Measurements from ENCODE around the gene EHMT2. TPM values are rescaled to one million over a fixed set of nuclear protein-coding genes. Genes with fewer than 3 reads are reported as not detected.

The EHMT2 gene
- total and polyA plus RNA-seq, 12 donors = 6.4 to 21.7 (median 14.2) TPM

DNA sequence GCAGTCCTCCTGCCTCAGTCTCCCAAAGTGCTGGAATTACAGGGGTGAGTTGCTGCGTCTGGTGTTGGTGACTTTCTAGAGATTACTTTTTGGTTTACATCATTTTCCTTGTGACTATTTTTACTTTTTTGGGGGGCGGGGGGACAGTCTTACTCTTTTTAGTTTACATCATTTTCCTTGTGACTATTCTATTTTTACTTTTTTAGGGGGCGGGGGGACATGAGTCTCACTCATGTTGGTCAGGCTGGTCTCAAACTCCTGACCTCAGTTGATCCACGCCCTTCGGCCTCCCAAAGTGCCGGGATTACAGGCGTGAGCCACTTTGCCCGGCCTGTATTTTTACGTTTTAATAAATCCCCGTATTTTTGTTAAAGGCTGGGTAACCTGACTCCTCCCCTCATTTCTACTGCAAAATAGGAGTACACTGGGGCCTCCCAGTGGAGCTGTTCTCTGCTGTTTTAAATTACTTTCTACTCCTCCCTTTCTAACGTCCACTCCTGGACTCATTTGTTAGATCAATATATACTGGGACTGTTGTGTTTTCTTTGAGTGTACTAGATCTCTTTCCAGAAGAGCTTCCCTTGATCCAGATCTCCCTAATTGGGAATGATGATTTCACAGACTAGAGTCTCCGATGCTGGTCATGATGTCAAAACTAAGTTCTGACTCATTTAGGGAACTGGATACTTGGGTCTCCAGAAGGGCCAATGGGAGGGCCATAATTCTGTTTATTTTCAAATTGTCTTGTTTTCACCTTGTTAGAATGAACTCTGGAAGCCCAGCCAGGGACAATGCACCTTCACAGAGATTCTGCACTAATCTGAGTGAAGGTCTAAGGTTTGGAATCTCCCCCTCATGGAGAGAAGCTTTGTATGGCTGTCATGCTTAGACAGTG lies 60.8 kb downstream of the EHMT2 start:
- Histone ChIP-seq H3K27ac (peak overlapping the region in 9 of 10 donors; percentile 5 to 98 (median 96)), H3K4me1 (peaks cover 23 to 64% (median 48%) of the 10 kb centered on the region in 9 donors), H3K27me3 (no peaks in the 10 kb centered on the region), H3K36me3 (peaks cover 0 to 58% (median 45%) of the 10 kb centered on the region in 9 donors), H3K9me3 (no peaks in the 10 kb centered on the region), H3K4me3 (peak overlapping the region; percentile 8 to 100 (median 90))
- intact Hi-C loops (cut with DNase I) = loop anchor here in 7 of 10 donors (5.0 to 10.0 kb wide), 6 partner anchors 59 to 292 kb away; partner anchors contain the start of genes VWA7 (in 3 of the 7), ATP6V1G2 (in 2 of the 7), DDX39B (in 2 of the 7) and NFKBIL1 (in 2 of the 7)
- ATAC-seq (no peak), DNase-seq (no peak)
- TF ChIP-seq, protein P1, sequence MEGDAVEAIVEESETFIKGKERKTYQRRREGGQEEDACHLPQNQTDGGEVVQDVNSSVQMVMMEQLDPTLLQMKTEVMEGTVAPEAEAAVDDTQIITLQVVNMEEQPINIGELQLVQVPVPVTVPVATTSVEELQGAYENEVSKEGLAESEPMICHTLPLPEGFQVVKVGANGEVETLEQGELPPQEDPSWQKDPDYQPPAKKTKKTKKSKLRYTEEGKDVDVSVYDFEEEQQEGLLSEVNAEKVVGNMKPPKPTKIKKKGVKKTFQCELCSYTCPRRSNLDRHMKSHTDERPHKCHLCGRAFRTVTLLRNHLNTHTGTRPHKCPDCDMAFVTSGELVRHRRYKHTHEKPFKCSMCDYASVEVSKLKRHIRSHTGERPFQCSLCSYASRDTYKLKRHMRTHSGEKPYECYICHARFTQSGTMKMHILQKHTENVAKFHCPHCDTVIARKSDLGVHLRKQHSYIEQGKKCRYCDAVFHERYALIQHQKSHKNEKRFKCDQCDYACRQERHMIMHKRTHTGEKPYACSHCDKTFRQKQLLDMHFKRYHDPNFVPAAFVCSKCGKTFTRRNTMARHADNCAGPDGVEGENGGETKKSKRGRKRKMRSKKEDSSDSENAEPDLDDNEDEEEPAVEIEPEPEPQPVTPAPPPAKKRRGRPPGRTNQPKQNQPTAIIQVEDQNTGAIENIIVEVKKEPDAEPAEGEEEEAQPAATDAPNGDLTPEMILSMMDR (IDR thresholded peaks at IDR 0.05) = no peak
- 17 to 32% methylated on average over 12 of the region's 12 CpGs for WGBS, 2 donors

DNA sequence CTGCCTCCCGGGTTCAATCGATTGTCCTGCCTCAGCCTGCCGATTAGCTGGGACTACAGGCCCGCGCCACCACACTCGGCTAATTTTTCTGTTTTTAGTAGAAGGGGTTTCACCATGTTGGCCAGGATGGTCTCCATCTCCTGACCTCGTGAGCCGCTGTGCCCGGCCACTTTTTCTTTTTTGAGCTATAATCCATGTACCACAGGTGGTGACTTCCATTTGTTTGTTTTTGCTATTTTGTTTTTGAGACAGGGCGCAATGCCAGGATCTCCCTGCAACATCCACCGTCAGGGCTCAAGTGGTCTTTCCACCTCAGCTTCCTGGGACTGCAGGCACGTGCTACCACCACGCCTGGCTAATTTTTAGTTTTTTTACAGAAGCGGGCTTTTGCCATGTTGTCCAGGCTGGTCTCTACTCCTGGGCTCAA lies 61.4 kb downstream of the EHMT2 start:
- ATAC-seq (no peak), DNase-seq (no peak)
- Histone ChIP-seq H3K9me3 (no peaks in the 10 kb centered on the region), H3K27me3 (no peaks in the 10 kb centered on the region), H3K4me1 (peaks cover 24 to 70% (median 54%) of the 10 kb centered on the region in 9 donors), H3K27ac (peak overlapping the region in 9 of 10 donors; percentile 5 to 98 (median 96)), H3K4me3 (peak overlapping the region; percentile 8 to 100 (median 90)), H3K36me3 (peaks cover 0 to 51% (median 43%) of the 10 kb centered on the region in 9 donors)
- intact Hi-C loops (cut with DNase I) = loop anchor here in 7 of 10 donors (5.0 to 10.0 kb wide), 6 partner anchors 59 to 291 kb away; partner anchors contain the start of genes VWA7 (in 3 of the 7), ATP6V1G2 (in 2 of the 7), DDX39B (in 2 of the 7) and NFKBIL1 (in 2 of the 7)
- TF ChIP-seq, protein P1 (IDR thresholded peaks at IDR 0.05) = no peak
- 14 to 19% methylated on average over 14 of the region's 14 CpGs for WGBS, 2 donors

DNA sequence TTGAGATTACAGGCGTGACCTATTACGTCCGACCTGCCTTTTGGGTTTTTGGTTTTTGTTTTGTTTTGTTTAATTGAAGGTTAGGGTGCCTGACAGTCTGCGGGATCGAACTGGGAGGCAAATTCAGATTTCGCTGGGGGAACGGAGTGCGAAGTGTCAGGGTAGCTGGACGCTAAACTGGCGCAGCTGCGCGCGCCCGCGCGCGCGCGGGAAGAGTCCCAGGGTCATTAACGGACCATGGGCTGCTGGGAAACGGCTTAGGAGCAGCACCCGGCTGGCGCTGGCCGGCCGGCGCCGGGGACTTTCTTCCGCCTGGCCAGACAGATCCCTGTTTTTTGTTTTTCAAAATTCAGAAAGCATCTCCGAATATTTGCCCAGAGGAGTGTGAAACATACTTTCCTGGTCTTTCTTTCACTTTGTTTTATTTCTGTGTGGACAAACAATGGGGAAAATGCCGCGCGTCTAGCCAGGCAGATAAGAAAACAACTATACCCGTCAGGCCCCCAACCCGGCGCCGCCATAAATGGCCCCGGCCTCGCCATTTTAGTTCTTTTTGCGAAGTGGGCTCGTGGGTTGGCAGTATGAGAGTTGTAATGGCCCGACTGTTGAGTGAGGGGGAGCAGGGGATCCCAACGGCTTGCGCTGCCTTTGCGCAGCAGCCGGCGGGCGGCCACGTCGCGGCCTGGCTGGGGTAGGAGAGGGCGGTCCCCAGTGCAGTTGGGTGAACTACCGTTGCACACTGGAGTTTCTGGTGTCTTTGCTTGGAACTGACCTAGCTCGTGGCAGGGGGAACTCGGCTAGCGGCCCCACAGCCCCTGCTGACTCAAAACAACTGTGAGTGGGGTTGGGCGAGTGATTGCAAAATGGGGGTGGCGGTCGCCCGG lies 62.9 kb downstream of the EHMT2 start:
- 0 to 1% methylated on average over 59 of the region's 59 CpGs for WGBS, 2 donors
- peaks cover 0 to 37% (median 29%) of the 10 kb centered on the region in 9 donors for H3K36me3 ChIP-seq
- peak overlapping the region; percentile 89 to 98 (median 96) for H3K27ac ChIP-seq
- no peaks in the 10 kb centered on the region for H3K27me3 ChIP-seq
- H3K9me3 ChIP-seq = no peaks in the 10 kb centered on the region
- H3K4me3 ChIP-seq = peak overlapping the region; percentile 84 to 100 (median 93)
- TF ChIP-seq, protein P1 (IDR thresholded peaks at IDR 0.05) = no peak
- H3K4me1 ChIP-seq = peaks cover 27 to 79% (median 62%) of the 10 kb centered on the region in 9 donors
- peak; percentile 90 for DNase-seq
- peak; percentile 87 to 95 (median 93) for ATAC-seq
- intact Hi-C loops (cut with DNase I) = loop anchor here (2.0 to 10.0 kb wide), 16 partner anchors 28 to 290 kb away; partner anchors contain the start of genes LY6G5C (in 7 of the 10), VWA7 (in 4 of the 10), CLIC1 (in 3 of the 10) and DDAH2 (in 3 of the 10)
